Memory B cell (primary cell): ENCODE data around the gene UFSP1.
A peak's percentile ranks its signal among the peaks of the same experiment; 100 is the strongest.

ENCODE experiments used
- ATAC-seq: fragments of 150-1000 bp; cut with Tn5 transposase; 2 replicates; pipeline ENCODE4 v1.10.0; 2021; ENCODE audit warnings: low read depth, mild to moderate bottlenecking, moderate library complexity
- DNase-seq, 2 donors: peaks; one replicate each; pipeline ENCODE4 v3.0.0; 2022; ENCODE audit warnings: low spot score in 2 of 2
- H3K27ac Mint-ChIP-seq: one replicate; pipeline ENCODE4 v1.8.0; 2022; ENCODE audit warnings: mild to moderate bottlenecking, moderate library complexity, mixed read lengths
- H3K27me3 Mint-ChIP-seq: one replicate; pipeline ENCODE4 v1.8.0; 2022; ENCODE audit warnings: mixed read lengths
- H3K36me3 Mint-ChIP-seq: one replicate; pipeline ENCODE4 v1.8.0; 2022; ENCODE audit warnings: mild to moderate bottlenecking, mixed read lengths
- H3K4me1 Mint-ChIP-seq: one replicate; pipeline ENCODE4 v1.8.0; 2022; ENCODE audit warnings: mixed read lengths
- H3K4me3 Mint-ChIP-seq: one replicate; pipeline ENCODE4 v1.8.0; 2022; ENCODE audit warnings: mild to moderate bottlenecking, moderate library complexity, mixed read lengths
- H3K9me3 Mint-ChIP-seq: one replicate; pipeline ENCODE4 v1.8.0; 2022; ENCODE audit warnings: mixed read lengths

The UFSP1 gene

DNA sequence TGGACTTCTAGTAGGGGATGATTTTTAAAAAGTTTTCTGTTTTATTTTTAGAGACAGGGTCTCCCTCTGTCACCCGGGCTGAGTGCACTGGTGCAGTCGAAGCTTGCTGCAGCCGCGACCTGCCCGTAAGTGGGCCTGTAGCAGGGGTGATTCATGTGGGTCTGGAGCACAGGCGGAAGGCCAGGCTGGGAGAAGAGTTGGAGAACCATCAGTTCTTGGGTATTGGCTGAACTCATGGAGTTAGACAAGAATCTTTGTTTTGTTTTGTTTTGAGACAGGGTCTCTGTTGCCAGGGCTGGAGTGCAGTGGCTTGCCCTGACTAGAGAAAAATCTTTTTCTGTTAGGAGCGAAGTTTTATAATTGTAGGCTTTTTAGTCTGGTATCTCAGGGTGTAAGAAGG, 8.9 kb downstream of the UFSP1 start:
- ATAC-seq = no peak
- no peak overlapping the region for H3K4me3 Mint-ChIP-seq

DNA sequence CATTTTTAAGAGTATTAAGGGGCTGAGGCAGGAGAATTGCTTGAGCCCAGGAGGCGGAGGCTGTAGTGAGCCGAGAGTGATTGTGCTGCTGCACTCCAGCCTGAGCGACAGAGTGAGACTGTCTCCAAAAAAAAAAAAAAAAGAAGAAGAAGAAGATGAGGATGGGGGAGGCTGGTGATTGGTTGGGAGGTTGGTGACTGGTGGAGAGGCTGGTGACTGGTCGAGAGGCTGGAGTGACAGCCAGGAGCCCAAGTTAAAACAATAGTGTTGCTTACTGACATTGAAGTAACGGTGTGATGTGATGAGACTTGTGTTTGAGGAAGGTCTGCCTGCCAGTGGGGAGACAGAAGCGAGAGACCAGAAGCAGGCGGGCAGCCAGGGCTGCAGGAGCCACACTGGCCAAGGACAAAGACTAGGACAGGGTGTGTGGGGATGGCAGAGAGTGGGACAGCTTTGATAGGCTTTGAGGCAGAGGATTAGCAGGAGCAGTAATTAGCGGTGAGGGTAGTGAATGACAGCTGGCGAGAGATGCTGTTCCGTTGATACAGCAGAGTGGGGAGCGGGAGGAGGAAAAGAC, 9.7 kb downstream of the UFSP1 start:
- DNase-seq (no peak), ATAC-seq (no peak)
- Mint-ChIP-seq H3K36me3 (peaks cover 42% of the 10 kb centered on the region), H3K4me3 (peak overlapping the region; percentile 17), H3K9me3 (peaks cover under 1% of the 10 kb centered on the region), H3K4me1 (peaks cover 32% of the 10 kb centered on the region), H3K27ac (no peak overlapping the region), H3K27me3 (no peaks in the 10 kb centered on the region)

More for the DNA sequence above, 8.9 kb downstream of the UFSP1 start:
- Mint-ChIP-seq H3K4me1 (peaks cover 27% of the 10 kb centered on the region), H3K27ac (no peak overlapping the region), H3K36me3 (peaks cover 47% of the 10 kb centered on the region), H3K27me3 (no peaks in the 10 kb centered on the region), H3K9me3 (no peaks in the 10 kb centered on the region)
- DNase-seq = no peak

DNA sequence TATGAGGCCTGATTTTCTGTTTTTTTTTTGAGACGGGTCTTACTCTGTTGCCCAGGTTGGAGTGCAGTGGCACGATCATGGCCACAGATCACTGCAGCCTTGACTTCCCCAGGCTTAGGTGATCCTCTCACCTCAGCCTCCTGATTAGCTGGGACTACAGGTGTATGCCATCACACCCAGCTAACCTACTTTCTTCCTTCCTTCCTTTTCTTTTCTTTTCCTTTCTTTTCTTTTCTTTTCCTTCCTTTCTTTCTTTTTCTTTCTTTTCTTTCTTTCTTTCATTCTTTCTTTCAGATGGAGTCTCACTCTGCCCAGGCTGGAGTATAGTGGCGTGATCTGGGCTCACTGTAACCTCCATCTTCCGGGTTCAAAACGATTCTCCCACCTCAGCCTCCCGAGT, 10.8 kb downstream of the UFSP1 start:
- Mint-ChIP-seq H3K36me3 (peaks cover 33% of the 10 kb centered on the region), H3K9me3 (peaks cover 1% of the 10 kb centered on the region), H3K4me3 (peak overlapping the region; percentile 6), H3K27me3 (no peaks in the 10 kb centered on the region), H3K27ac (no peak overlapping the region), H3K4me1 (peaks cover 31% of the 10 kb centered on the region)
- no peak for DNase-seq
- ATAC-seq = no peak

DNA sequence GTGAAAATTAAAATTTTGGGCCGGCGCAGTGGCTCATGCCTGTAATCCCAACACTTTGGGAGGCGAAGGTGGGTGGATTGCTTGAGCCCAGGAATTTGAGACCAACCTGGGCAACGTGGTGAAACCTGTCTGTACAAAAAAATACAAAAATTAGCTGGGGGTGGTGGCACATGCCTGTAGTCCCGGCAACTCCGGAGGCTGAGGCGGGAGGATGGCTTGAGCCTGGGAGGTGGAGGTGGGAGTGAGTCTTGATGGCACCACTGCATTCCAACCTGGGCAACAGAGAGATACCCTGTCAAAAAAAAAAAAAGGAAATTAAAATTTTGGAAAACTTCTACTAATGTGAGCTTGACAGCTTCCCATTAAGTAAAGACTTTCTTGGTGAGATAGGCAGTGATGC, 11.5 kb downstream of the UFSP1 start:
- Mint-ChIP-seq H3K36me3 (peaks cover 28% of the 10 kb centered on the region), H3K27ac (no peak overlapping the region), H3K9me3 (peaks cover 1% of the 10 kb centered on the region), H3K4me1 (peaks cover 28% of the 10 kb centered on the region), H3K4me3 (no peak overlapping the region), H3K27me3 (no peaks in the 10 kb centered on the region)
- ATAC-seq = no peak
- no peak for DNase-seq

DNA sequence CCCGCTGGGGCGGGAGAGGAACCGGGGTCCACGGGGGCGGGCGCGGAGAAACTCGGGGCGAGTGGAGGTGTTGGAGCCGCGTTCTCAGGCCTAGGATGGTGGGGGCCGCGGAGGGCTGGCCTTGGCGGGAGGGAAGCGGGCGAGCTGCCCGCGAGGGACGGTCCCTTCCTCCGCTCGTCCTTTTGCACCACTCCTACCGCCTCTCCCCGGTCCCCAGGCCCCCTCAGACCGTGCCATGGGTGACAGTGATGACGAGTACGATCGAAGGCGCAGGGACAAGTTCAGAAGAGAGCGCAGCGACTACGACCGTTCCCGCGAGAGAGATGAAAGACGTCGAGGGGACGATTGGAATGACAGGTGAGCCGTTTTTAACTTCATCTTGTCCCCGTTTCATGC, 14.2 kb downstream of the UFSP1 start:
- DNase-seq = no peak
- Mint-ChIP-seq H3K9me3 (peaks cover 1% of the 10 kb centered on the region), H3K27me3 (no peaks in the 10 kb centered on the region), H3K4me1 (peaks cover 25% of the 10 kb centered on the region), H3K27ac (peak overlapping the region; percentile 96), H3K4me3 (peak overlapping the region; percentile 99), H3K36me3 (peaks cover 24% of the 10 kb centered on the region)
- peak; percentile 5 for ATAC-seq

DNA sequence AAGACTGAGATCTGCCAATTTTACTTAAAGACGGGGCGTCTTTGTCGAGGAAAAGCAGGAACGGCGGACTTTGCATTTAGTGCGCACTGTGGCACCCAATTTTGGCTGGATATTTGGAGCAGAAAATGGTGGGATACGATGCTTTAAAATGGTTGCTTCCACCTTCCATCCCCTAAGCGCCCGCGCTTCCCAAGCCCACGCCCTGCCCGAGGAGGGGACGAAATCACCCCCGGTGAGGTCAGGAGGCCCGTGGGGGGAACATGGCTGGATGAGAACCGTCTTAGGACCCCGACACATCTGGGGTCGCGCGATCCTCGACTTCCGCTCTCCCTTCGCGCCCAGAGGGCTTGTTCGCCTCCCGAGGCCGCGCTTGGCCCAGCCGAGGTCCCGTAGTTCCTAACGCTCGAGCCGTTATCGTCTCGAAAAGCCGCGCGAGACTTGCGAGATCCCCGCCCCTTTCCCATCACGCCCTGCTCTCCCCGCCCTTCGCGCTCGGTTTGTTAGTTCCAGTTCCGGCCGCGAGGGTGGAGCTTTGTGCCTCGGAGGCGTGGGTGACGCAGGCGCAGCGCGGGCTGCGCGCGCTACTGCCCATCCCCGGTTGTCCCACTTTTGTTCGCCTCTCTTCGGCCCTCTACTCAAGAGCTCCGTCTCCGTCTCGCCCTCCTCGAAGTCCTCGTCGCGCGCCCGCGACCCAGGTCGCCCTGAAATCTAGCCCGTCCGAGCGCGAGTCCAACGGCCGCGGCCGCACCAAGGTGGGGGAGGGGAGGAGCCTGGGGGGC, 14.7 kb downstream of the UFSP1 start, which contains the start of gene SRRT:
TSS of gene SRRT (plus strand) at position 527 of the 779 bp plus-strand sequence. CDS start 488 bp downstream, outside the sequence.
- peak within 1 kb of the TSS; percentile 96 for H3K27ac Mint-ChIP-seq
- peak within 1 kb of the TSS; percentile 99 for H3K4me3 Mint-ChIP-seq
- no peaks in the 10 kb centered on the region for H3K27me3 Mint-ChIP-seq
- DNase-seq = peak; percentile 93 to 97
- peaks cover 21% of the 10 kb centered on the region for H3K36me3 Mint-ChIP-seq
- peaks cover 1% of the 10 kb centered on the region for H3K9me3 Mint-ChIP-seq
- H3K4me1 Mint-ChIP-seq = peaks cover 21% of the 10 kb centered on the region
- peak; percentile 95 for ATAC-seq

DNA sequence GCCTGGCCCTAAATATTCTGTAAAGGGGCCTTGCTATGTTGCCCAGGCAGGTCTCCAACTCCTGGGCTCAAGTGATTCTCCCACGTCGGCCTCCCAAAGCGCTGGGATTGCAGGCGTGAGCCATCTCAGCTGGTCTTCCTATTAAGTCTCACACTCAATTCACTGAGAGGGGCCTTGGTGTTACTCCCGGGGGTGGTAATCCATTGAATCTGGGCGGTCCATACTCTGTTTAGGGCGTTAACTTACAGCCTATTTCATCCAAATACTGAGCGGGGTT, 15.3 kb downstream of the UFSP1 start:
- Mint-ChIP-seq H3K4me1 (peaks cover 20% of the 10 kb centered on the region), H3K27ac (peak overlapping the region; percentile 96), H3K9me3 (peaks cover 1% of the 10 kb centered on the region), H3K27me3 (no peaks in the 10 kb centered on the region), H3K4me3 (peak overlapping the region; percentile 99), H3K36me3 (peaks cover 18% of the 10 kb centered on the region)
- ATAC-seq (no peak), DNase-seq (no peak)

DNA sequence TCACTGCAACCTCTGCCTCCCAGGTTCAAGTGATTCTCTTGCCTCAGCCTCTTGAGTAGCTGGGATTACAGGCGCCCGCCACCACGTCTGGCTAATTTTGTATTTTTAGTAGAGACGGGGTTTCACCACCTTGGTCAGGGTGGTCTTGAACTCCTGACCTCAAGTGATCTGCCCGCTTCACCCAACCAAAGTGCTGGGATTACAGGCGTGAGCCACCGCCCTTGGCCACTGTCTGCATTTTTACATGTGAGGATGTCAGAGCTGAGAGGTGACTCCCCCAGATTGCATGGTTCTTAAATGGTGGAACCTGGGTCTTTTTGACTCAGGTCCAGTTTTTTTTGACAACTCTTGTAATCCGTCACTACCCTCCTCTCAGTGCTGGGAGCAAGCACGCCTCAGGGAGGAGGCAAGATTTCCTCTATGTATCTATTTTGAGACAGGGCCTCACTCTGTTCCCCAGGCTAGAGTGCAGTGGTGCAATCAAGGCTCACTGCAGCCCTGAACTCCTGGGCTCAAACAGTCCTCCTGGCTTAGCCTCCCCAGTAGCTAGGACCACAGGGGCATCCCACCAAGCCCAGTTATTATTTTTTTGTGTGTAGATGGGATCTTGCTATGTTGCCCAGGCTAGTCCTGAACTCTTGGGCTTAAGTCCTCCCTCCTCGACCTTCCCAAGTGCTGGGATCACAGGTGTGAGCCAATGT, 15.8 kb downstream of the UFSP1 start:
- peak overlapping the region; percentile 96 for H3K27ac Mint-ChIP-seq
- peaks cover 16% of the 10 kb centered on the region for H3K36me3 Mint-ChIP-seq
- peak overlapping the region; percentile 99 for H3K4me3 Mint-ChIP-seq
- DNase-seq (no peak), ATAC-seq (no peak)
- H3K4me1 Mint-ChIP-seq = peaks cover 18% of the 10 kb centered on the region
- H3K27me3 Mint-ChIP-seq = no peaks in the 10 kb centered on the region
- H3K9me3 Mint-ChIP-seq = peaks cover 1% of the 10 kb centered on the region

DNA sequence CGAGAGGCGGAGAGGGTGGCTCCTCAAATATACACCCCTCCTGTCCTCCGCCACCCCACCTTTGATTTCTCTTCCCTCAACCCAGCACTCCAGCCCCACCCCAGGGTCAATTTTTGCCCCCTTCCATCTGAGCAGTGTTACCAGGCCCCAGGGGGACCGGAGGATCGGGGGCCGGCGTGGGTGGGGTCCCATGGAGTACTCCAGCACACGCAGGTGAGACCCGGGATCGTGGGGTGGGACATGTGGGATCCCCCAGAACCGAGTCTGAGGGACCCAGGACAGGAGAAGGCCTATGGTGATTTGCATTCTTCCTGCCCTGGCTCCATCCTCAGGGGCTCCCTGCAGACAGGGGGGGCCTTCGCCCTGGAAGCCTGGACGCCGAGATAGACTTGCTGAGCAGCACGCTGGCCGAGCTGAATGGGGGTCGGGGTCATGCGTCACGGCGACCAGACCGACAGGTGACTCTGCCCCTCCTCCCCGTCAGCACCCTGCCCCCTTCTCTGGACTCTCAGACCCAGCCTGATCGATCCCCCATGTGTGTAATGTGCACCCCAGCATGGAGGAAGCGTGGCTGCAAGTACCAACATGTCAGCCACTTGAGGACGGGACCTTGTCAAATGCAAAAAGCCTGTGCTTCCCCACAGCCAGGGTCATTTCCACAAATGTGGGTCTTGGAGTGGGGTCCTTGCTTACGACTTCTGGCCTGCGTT, 21.6 kb downstream of the UFSP1 start:
- Mint-ChIP-seq H3K4me3 (peak overlapping the region; percentile 78), H3K27me3 (no peaks in the 10 kb centered on the region), H3K9me3 (no peaks in the 10 kb centered on the region), H3K36me3 (peaks cover 13% of the 10 kb centered on the region), H3K27ac (peak overlapping the region; percentile 88), H3K4me1 (peaks cover 8% of the 10 kb centered on the region)
- ATAC-seq (no peak), DNase-seq (no peak)

DNA sequence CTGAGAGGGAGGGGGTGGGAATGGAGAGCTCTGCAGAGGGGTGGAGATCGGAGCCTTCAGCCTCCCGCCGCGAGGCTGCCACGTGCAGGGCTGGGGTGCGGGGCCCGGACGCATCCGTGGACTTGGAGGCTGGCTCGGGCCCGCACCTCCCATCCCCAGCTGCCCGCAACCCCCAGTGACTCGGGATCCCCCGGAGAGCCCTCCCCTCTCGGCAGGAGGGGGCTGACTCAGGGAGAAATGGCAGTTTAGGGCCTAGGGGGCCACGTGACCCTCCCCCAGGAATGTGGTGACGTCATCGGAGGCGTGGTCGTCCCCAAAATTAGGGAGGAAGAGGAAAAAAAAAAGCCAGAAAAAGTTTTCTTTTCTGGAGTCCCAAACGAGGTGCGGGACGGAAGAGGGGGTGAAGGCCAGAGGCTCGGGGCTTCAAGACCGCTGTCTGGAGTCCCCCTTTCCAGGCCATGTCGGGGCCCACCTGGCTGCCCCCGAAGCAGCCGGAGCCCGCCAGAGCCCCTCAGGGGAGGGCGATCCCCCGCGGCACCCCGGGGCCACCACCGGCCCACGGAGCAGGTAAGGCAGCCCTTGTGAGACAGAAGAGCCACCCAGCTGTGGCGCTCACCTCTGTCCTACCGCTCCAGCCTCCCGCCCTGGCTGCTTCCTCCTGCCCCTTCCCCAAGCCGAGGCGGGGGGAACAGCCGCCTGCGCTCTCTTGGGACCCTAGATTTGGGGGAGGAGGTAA, 22.3 kb downstream of the UFSP1 start, which contains the start of gene TRIP6:
TSS of gene TRIP6 (plus strand) at position 348 of the 736 bp plus-strand sequence. CDS start at position 459, 111 bp downstream.
- Mint-ChIP-seq H3K4me1 (peaks cover 8% of the 10 kb centered on the region), H3K36me3 (peaks cover 15% of the 10 kb centered on the region), H3K9me3 (no peaks in the 10 kb centered on the region), H3K27me3 (no peaks in the 10 kb centered on the region), H3K27ac (peak within 1 kb of the TSS; percentile 88), H3K4me3 (peak within 1 kb of the TSS; percentile 90)
- peak; percentile 56 for ATAC-seq
- no peak for DNase-seq

DNA sequence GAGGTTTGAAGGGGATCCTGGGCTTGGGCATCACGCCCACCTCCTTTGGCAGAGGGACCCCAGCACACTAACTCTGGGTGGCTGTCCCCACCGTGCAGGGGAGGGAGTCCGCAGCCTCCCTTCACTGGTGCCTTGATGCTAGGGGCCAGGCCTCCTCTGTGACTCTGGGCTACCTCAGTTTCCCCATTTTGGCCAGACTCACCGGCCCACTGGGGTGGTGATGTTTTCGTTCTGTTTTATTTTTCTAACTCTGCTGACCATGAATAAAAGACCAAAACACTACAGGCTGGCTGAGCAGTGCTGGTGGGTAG, 22.8 kb downstream of the UFSP1 start:
- Mint-ChIP-seq H3K9me3 (no peaks in the 10 kb centered on the region), H3K4me3 (peak overlapping the region; percentile 90), H3K36me3 (peaks cover 14% of the 10 kb centered on the region), H3K27me3 (no peaks in the 10 kb centered on the region), H3K27ac (peak overlapping the region; percentile 88), H3K4me1 (peaks cover 8% of the 10 kb centered on the region)
- ATAC-seq (no peak), DNase-seq (no peak)

DNA sequence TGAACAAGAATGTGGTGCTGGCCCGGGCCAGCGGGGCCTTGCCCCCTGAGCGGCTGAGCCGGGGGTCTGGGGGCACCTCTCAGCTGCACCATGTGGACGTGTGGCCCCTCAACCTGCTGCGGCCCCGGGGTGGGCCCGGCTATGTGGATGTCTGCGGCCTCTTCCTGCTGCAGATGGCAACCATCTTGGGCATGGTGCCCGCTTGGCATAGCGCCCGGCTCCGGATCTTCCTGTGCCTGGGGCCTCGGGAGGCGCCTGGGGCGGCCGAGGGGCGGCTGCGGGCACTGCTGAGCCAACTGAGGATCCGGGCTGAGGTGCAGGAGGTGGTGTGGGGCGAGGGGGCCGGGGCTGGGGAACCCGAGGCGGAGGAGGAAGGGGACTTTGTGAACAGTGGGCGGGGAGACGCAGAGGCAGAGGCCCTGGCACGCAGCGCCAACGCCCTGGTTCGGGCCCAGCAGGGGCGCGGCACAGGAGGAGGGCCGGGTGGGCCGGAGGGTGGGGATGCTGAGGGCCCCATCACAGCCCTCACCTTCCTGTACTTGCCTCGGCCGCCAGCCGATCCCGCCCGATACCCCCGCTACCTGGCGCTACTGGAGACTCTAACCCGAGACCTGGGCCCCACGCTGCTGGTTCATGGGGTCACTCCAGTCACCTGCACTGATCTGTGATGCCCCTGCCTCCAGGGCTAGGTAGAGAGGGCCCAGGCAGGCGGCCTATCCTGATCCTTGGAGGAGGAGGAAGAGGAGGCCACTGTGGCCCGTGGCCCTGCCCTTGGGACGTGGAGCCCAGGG, 23.4 kb downstream of the UFSP1 start:
- Mint-ChIP-seq H3K4me1 (peaks cover 8% of the 10 kb centered on the region), H3K27me3 (no peaks in the 10 kb centered on the region), H3K4me3 (peak overlapping the region; percentile 90), H3K27ac (no peak overlapping the region), H3K9me3 (no peaks in the 10 kb centered on the region), H3K36me3 (peaks cover 13% of the 10 kb centered on the region)
- DNase-seq = no peak
- ATAC-seq = no peak

DNA sequence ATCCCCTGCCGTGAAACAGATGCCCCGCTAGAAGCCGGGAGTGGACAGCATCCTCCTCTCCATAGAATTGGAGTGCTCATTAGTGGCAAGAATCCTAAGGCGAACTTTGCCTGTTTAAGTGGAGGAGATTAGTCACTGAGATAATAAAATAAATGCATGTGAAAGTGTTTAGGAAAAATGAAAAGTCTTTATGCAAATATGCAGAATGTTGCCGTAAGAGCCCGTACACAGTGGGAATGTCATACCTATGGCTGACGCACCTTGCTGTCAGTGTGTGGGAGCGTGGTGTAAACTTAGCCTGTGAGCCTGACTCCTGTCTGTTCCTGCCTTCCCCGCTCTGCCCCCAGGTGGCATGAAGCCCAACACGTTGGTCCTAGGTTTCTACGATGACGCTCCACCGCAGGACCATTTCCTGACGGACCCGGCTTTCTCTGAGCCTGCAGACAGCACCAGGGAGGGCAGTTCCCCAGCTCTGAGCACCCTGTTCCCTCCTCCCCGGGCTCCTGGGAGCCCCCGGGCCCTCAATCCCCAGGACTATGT, 24.1 kb downstream of the UFSP1 start:
- no peaks in the 10 kb centered on the region for H3K27me3 Mint-ChIP-seq
- H3K4me3 Mint-ChIP-seq = no peak overlapping the region
- no peak overlapping the region for H3K27ac Mint-ChIP-seq
- H3K4me1 Mint-ChIP-seq = peaks cover 10% of the 10 kb centered on the region
- H3K36me3 Mint-ChIP-seq = peaks cover 17% of the 10 kb centered on the region
- no peak for ATAC-seq
- DNase-seq = no peak
- H3K9me3 Mint-ChIP-seq = no peaks in the 10 kb centered on the region
